Fibroblast of pulmonary artery (primary cell): ENCODE measurements around the gene KAT5.
"Not testable (repeated sequence)": the region's sequence is repeated elsewhere in the genome, so short reads cannot be mapped to it uniquely, and the experiment has no call there.

Experiments
- DNase-seq: peaks from one replicate; pipeline ENCODE4 v3.0.0-alpha.2; 2010; ENCODE audit warnings: low read depth
- H3K4me3 ChIP-seq: replicated peaks from 2 replicates; pipeline ENCODE4 v1.5.1; 2011; ENCODE audit warnings: low read depth, mild to moderate bottlenecking, control low read depth, low read length, moderate library complexity
- CTCF ChIP-seq: IDR thresholded peaks from 2 replicates; pipeline ENCODE4 v1.5.1; 2011; ENCODE audit warnings: mild to moderate bottlenecking, control low read depth, low read length, inconsistent platforms; ENCODE audit errors: missing control alignments

The KAT5 gene

GRCh38 chr11:65700399-65700798, 11.7 kb upstream of the KAT5 start:
- TF ChIP-seq CTCF: no peak
- no peak for DNase-seq
- no peak overlapping the region for H3K4me3 ChIP-seq

- TF ChIP-seq CTCF: no peak
Measured at GRCh38 chr11:65701686-65702085, 10.4 kb upstream of the KAT5 start.

GRCh38 chr11:65703846-65704245, 8.2 kb upstream of the KAT5 start:
- DNase-seq: no peak
- no peak for TF ChIP-seq CTCF
- no peak overlapping the region for H3K4me3 ChIP-seq

More at GRCh38 chr11:65701686-65702085, 10.4 kb upstream of the KAT5 start:
- no peak overlapping the region for H3K4me3 ChIP-seq
- DNase-seq: no peak

- peak; percentile 42 for TF ChIP-seq CTCF
- DNase-seq: peak; percentile 51
- not testable (repeated sequence) for H3K4me3 ChIP-seq
Measured at GRCh38 chr11:65706303-65706763, 5.7 kb upstream of the KAT5 start.

- not testable (repeated sequence) for DNase-seq
Measured at GRCh38 chr11:65707002-65707401, 5.0 kb upstream of the KAT5 start.

GRCh38 chr11:65708451-65708850, 3.6 kb upstream of the KAT5 start:
- DNase-seq: no peak
- H3K4me3 ChIP-seq: no peak overlapping the region
- TF ChIP-seq CTCF: no peak

More at GRCh38 chr11:65707002-65707401, 5.0 kb upstream of the KAT5 start:
- H3K4me3 ChIP-seq: not testable (repeated sequence)

DNA sequence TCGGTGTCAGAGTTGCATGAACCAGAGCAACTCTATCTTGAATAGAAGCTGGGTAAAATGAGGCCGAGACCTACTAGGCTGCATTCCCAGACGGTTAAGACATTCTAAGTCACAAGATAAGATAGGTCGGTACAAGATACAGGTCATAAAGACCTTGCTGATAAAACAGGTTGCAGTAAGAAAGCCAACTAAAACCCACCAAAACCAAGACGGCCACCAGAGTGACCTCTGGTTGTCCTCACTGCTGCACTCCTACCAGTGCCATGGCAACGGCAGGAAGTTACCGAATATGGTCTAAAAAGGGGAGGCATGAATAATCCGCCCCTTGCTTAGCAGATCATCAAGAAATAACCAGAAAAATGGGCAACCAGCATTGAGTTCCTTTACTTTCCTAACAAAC, 2.4 kb upstream of the KAT5 start:
- TF ChIP-seq CTCF: no peak
- DNase-seq: peak; percentile 36
- no peak overlapping the region for H3K4me3 ChIP-seq
